ENCODE data around the gene RGS7.

Gene RGS7

DNA sequence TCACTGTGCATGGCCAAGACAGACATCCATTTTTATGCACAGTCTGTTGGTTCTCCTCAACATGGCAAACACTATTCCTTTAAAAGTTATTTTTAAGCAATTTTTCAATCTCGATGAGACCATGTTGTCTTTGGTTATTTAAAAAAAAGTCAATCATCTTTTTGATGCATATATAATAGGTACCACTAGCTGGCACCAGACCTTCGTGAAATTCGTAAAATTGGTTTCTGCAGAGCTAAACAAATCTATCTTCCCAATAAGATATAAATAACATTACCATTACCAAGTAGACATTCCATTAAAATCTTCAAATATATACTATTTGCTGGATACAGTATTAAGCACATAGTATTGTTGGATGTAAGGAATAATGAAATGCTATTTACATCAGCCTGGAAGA is 525.1 kb downstream of the RGS7 start:
- DNase-seq (ENCODE audit: low read depth) = no peak

DNA sequence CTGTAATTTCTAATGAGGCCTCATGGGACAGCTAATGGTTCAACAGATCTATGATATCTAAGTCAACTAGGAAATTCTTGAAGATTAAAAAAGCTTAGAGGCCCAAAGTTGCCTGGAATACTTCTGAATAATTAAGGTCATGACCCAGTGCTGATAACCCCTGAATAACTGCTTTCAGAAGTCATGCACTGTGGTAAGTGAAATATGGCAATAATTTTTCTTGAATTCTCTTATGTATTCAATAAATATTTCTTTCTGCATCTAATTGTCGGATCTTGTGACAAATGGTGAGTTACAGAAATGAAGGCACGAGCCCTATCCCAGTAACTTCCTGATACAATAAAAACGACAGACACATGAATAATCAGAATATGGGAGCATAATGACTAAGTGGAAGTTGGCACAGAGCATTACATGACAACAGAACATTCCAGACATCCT is 525.8 kb downstream of the RGS7 start:
- no peak for DNase-seq (ENCODE audit: low read depth)

DNA sequence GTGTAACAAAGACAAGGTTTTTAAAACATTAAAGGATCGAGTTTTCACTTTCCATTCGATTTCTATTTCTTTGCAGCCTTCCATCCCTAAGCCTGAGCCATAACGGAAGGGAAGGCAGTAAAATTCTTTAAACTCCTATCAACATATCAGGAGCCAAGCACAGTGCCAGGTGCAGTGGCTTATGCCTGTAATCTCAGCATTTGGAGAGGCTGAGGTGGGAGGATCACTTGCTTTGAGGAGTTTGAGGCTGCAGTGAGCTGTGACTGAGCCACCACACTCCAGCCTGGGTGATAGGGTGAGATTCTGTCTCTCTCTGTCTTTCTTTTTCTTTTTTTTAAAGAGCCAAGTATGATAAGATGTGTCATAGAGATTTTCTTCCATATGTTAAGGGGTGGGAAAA is 527.5 kb downstream of the RGS7 start:
- no peak for DNase-seq (ENCODE audit: low read depth)

DNA sequence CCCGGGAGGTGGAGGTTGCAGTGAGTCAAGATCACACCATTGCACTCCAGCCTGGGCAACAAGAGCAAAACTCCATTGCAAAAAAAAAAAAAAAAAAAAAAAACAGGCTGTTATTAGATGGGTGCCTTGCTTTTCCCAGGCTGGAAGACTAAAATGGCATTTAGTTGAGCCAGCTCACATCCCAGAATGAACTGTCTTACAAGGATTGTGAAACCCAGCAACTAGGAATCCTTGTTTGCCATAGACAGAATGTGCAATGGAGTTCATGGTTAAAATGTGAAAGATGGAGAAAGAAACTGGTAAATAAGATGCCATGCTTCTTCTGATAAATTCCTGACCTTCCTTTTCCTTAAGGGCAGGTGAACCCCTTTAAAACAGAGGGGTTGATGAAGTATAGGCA is 529.2 kb downstream of the RGS7 start:
- no peak for DNase-seq (ENCODE audit: low read depth)

DNA sequence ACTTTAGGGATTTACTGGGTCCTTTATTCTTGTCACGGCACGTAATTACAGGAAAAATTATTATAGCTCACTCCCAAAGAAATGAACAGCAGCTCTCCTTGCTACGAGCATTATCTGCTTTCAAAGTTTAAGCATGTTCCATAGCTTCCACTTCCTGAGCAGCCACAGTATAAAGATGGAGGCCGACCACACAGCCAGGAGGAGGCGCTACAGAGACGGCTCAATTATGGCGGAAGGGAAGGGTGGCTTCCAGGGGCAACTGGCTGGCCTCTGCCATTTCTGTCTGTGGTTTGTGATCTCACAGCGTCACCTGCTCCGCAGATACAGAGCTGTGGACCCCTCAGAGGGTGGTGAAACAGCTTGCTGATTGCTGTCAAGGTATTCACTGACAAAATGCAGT is 532.8 kb downstream of the RGS7 start:
- no peak for DNase-seq (ENCODE audit: low read depth)

DNA sequence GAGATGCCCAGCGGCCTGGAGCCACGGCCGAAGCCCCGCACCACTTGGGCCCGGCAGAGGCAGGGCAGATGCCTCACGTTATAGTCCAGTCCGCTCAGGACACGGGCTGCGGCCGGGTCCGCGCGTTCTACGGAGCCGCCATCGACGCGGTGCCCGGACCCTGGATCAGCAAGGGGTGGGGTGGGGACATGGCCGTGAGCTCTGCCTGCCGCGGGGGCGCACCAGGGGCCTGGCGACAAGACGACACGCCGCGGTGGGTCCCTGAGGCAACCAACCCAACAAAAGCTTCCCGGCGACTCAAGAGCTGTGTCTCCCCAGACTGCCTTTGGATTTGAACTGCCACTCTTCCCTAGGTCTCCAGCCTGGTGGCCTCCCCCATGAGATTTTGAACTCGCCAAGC is 533.6 kb downstream of the RGS7 start:
- no peak for DNase-seq (ENCODE audit: low read depth)

DNA sequence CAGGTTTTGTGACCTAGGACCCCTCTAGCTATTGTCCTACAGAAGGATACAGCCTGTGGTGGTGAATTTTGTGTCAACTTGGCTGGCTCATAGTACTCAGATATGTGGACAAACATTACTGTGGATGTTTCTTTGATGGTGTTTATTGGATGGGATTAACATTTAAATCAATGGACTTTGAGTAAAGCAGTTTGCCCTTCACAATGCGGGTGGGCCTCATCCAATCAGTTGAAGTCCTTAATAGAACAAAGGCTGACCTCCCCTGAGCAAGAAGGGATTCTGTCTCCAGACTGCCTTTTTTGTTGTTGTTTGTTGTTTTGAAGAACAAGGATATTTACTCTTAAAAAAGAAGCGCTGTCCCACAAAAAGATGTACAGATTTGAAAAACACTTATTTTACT is 535.1 kb downstream of the RGS7 start:
- DNase-seq (ENCODE audit: low read depth) = no peak

DNA sequence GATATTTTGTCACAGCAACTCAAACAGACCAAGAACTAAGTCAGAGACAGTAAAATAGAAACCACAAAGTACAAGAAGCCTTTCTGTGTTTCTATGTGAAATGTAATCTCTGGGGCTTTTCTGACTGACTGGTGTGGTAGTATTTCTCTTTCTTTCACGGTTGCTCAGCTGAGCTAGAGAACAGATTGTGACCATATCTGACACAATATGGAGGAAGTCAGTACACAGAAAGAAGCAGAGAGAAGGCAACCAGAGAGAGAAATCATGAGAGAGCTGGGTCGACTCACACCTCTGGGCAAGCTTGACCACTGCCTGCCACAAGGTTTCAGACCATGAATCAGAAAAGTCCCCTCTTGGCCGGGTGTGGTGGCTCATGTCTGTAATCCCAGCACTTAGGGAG is 536.2 kb downstream of the RGS7 start:
- DNase-seq (ENCODE audit: low read depth) = no peak

DNA sequence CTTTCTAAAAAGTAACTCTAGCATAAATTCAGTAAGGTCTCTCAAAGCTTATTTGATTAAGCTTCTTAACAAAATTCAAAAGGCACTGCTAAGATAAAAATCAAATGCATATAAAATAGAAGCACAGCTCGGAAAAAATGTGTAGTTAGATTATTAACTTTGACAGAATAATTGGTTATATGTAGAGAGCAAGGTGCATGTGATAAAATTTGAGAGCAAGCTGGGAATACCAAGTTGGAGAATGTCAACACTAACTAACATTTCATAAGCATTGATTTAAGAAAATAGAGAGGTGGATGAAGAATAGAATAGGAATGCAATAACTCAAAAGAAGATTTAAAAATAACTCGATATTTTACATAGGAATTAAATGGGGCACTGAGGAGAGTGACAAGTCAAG is 540.5 kb downstream of the RGS7 start:
- DNase-seq (ENCODE audit: low read depth) = no peak

DNA sequence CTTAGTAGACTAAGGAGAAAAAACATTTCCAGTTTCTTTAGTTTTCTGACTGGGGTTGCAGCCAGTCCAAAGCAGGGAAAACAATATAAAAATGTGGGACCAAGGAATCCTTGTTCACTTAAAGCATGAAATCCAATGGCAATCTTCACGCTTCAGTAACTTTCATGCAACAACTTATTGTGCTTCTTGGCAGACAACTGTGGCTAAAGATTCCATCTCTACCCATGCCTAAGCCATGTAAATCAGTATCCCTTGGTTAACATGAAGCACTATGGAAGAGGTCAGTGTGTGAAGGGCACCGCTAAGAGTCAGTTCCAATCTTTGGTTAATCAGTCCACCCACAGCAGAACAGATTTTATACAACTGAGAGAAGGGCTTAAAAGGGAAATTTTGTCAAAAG is 543.3 kb downstream of the RGS7 start:
- no peak for DNase-seq (ENCODE audit: low read depth)

DNA sequence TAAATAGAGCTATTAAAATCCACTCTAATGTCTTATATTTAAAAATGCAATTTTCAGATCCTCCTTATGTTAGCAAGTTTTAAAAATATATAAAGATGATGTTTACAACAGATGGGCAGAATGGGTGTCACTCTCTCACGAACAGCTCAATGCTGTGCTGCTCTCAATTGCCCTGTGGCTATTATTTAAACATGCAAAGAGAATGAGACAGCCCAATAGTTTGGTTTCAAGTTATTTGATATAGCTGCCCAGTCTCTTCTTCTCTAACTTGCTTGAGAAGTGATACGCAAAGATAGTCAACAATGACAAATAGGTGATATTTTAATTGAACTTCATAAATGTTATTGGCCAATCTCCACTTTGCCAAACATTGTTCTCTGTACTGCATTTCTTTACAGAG is 545.7 kb downstream of the RGS7 start:
- DNase-seq (ENCODE audit: low read depth) = no peak

DNA sequence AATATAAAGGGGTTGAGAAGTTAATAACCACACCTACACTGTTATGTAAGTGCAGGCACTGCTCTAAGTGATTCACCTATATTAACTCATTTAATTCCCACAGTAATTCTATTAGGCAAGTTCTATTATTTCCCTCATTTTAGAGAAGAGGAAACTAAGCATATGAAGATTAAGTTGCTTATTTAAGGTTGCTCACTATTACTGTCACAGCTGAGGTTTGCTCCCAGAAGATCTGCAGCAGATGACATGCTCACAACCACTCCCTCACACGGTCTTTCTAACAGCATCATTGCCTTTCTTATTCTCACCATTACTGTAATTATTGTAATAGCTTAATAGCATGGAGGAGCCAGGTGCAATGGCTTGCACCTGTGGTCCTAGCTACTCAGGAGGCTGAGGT is 548.6 kb downstream of the RGS7 start:
- no peak for DNase-seq (ENCODE audit: low read depth)

DNA sequence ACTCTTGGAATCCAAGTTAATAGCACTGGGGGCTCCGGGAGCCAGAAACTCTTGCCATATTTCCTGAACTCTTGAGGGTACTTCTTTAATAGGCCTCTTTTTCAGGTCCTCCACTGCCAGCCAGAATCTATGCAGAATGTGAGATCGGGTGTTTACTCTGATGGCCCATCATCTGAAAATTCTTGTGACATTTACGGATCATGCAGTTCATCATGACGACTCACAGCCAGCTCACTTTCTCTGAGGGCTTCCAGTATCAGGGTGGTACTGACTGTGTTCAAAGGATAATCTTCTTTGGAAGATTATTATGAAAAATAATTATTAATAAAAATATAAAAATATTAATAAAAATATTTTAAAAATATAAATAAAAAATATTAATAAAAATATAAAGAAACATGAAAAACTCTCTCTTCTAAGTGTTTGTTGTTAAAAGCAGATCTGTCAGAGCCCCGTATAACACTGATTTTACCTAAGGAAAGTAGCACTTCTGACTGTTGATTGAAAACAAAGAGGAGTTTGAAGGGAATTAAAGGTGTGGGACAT is 550.7 kb downstream of the RGS7 start:
- DNase-seq (ENCODE audit: low read depth) = no peak

DNA sequence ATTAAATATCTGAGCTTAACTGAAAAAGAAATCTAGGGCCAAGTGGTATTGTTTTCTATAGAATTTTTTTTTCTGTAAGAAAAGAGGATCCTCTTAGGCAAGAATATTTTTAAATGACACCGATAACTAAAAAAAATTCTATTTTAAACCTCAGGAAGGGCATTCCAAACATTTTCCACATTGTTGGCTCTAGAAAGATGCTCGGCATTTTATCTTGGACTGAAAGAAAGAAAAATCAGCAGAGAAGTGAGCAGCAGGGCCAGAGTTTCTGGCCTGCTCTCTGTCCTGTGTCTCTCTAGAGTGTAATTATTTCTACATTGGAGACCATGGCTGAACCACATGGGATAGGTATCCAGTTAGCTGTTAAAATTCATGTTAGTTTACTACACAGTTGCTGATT is 552.5 kb downstream of the RGS7 start:
- DNase-seq (ENCODE audit: low read depth) = no peak

DNA sequence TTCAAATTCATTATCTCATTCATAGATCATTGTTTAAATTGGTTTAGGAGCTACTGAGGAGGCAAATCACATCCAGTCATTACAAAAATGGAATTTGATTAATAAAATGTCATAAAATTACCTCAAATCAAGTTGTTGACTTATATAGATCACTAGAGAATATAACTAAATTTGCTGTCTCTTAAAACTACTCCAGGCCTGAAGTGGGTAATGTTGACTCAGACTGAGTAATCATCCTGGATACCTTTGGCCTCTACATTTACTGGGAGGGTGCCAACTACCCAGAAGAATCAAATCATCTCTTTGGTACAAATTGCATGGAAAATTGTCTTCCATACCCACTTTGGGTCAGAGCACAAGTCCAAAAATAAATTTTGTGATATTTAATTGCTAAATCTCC is 553.9 kb downstream of the RGS7 start:
- no peak for DNase-seq (ENCODE audit: low read depth)

DNA sequence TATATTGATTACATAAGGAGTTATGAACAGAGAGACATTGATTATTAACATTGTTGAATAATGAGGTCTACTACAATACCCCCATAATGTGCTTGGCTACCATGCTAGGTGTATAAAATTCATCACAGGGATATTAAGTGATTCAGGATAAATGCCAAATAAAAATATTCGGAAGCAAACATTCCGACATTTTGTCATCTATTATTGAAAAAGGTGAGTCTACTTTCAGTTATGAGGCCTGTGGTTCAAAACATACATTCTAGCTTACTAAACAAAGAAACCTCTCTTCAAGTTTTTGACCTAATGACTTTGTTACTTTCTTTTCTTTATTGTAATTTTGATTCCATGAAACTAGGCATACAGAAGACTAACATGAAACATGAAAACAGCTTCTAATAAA is 554.7 kb downstream of the RGS7 start:
- no peak for DNase-seq (ENCODE audit: low read depth)

DNA sequence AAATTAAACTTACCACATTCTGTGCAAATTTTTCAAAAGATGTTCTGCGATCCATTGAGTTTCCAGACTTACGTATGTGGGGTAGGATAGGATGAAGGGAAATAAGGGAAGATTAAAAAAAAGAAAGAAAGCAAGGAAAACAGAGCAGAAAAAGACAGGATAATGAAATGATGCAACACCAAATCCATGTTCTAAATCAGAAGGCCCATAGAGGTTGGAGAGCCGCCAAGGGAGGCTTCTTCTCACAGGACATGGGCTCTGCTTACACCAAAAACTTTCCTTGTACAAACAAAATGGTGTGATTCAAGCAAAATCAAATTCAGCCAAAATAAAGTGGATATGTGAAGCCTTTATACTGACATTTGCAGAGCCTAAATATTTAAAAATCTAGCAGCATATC is 555.6 kb downstream of the RGS7 start:
- DNase-seq (ENCODE audit: low read depth) = no peak

DNA sequence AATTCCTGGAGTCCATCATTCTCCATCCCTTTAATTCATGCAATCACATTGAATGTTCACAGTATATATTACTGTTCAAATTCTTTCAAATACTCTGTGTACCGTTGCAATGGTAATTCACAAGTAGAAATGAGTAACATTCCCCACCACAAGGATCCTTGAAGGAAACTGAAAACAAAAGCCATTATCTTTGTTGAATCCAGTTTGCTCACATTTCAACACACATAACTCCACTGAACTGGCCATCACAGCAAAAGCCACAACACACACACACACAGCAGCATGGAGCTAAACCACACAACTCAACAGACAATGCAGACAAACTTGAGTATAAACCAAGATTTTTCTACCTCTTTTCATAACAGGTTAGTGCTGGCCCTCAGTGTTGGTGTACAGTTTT is 556.7 kb downstream of the RGS7 start:
- DNase-seq (ENCODE audit: low read depth) = no peak

DNA sequence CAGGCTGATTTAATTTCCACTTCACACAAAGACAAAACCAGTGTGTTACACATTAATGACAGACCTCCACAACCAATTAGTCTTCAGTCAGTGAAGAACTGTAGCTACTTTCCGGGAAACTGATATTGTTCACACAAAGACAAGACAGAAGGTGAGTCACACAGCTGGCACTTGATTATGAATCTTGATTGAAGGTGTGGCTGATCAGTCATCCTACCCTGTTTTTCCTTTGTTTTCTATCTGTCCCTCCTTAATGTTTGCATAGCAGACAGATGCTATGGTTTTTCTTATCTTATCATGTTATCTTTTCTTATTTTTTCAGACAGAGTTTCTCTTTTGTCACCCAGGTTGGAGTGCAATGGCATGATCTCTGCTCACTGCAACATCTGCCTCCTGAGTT is 560.0 kb downstream of the RGS7 start:
- DNase-seq (ENCODE audit: low read depth) = no peak

DNA sequence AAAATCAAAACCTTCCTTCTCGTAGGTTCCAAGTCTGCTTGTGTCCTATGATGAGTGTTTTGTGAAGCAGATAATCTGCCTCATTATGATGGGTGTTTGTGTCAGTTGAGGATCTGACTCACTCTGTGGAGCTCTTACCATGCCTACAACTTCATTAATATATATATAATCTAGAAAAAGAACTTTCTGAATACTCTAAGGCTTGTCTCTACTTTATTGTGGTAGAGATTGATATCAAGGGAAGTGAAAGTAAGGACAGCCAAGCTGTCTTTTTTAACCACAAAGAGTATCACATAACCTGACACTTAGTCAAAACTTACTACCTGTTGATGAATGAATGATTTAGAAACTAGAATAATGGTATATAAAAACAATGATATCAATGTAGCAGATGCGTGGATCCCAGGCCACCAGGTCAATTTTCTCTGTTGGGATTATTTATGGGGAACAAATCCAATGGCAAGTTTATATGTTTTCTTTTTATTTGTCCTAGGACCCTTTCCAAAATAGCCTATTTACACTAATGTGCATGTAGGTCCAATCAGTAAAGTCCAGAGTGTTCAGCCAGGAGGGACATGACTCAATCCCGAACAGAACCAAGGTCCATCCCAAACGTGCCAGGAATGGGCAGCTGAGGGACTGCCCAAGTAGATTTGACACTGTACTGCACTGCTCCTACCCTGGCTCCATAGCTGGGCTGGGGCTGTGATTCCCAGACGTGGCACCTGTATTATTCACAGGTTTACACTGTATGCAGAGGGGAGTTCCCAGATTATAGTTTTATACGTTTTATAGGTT is 562.8 kb downstream of the RGS7 start:
- DNase-seq (ENCODE audit: low read depth) = no peak

DNA sequence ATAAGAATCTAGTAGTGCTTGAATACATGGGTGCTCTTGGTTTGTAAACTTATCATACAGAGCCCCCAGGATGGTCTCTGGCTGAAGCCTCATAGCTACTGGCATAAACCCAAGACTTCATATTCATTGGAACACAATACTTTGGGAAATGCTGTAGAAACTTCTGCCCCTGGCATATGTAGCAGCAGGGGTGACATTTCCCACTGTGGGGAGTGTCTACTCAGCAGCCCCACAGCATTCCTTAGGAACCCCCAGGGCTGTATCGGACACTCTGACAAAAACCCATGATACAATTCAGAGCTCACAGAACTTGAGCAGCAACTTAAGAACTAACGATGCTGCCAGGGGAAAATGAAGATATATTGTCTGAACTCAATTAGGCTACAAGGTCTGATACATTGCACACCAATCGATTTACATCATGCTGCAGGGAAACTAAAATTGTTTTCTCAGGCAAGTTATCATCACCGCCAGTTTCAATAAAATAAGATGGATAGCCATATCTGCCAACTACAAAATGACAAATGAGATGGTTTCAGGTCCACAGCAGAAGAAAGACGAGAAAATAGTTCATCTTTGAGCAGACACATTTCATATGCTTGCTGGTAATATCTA is 564.0 kb downstream of the RGS7 start:
- no peak for DNase-seq (ENCODE audit: low read depth)

DNA sequence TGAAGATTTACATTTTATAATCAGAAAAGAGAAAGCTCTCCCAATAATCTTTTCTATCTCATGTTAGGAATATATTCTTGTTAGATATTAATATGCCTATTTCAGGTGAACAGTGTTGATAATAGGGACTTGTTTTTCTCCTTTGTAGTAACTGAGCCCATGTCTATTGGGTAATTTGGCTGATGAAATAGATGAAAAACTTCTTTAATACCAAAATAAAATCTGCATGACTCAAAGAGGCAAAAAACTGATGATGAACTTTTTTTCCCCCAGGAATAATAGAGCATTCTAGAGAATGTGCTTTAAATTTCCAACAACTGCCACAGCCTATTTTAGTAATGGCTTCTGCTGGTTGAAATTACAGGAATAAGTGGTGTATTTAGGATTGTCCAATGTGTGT is 566.1 kb downstream of the RGS7 start:
- DNase-seq (ENCODE audit: low read depth) = no peak

DNA sequence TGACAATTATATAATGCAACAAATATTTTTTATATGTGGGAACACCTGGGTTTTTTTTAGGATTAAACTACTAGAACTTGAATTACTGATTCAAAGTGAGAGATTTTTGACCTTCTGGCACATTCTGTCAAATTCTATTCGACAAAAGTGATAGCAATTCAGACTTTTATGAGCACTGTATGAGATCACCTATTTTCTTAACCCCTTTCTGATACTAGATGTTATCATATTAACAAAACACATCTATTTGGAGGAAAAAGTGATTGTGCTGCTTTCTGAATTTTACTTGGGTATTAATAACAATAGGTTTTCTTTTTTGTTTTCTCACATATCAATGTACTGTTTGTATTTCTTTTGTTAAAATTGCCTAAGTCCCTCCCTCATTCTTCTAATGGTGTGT is 570.1 kb downstream of the RGS7 start:
- no peak for DNase-seq (ENCODE audit: low read depth)

DNA sequence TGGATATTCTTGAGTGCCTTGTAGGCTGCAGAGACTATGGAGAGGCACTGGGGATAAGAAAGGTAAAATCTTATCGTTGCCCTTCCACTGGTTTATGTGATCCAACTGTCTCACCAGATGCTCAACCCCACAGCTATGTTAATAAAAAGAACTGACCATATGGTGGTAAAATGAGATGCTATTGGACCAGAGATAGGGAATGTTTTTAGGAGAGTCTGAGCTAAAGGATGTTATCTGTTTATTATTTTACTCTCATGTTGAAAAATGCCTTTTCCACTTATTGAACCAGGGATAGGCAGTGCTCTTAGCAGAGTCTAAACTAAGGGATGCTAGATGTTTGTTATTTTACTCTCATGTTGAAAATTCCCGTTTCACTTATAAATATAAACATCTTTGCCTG is 572.2 kb downstream of the RGS7 start:
- no peak for DNase-seq (ENCODE audit: low read depth)

Measured in T follicular helper cell (primary cell).